Tibial artery (tissue), 4 donors: ENCODE measurements around the gene EYS.

Experiments
- DNase-seq, 2 donors: peaks; one replicate each; pipeline ENCODE4 v3.0.0-alpha.2; 2019
- H3K27ac ChIP-seq, 2 donors: fragments of 200-600 bp; sonication (generic) in 1 of 2; 1 replicate in 1 of 2; 2 replicates in 1 of 2; pipeline ENCODE4 v1.5.1; 2018 to 2019; ENCODE audit warnings: mild to moderate bottlenecking in 1 of 2
- H3K27me3 ChIP-seq, 2 donors: fragments of 200-600 bp; sonication (generic) in 1 of 2; one replicate each; pipeline versions ENCODE4 v1.5.1 to v1.6.0; 2016 to 2019
- H3K36me3 ChIP-seq, 3 donors: fragments of 200-600 bp; sonication (generic) in 2 of 3; one replicate each; pipeline ENCODE4 v1.5.1; 2016 to 2019; ENCODE audit warnings: mild to moderate bottlenecking in 2 of 3
- H3K4me1 ChIP-seq, 4 donors: fragments of 200-600 bp; sonication (generic) in 2 of 4; 1 replicate in 3 of 4; 2 replicates in 1 of 4; pipeline ENCODE4 v1.5.1; 2016 to 2019
- H3K4me3 ChIP-seq, 2 donors: fragments of 200-600 bp; sonication (generic) in 1 of 2; 1 replicate in 1 of 2; 2 replicates in 1 of 2; pipeline ENCODE4 v1.5.1; 2018 to 2019; ENCODE audit warnings: mild to moderate bottlenecking in 2 of 2
- H3K9me3 ChIP-seq, 3 donors: fragments of 200-600 bp; sonication (generic) in 1 of 3; one replicate each; pipeline ENCODE4 v1.5.1; 2016 to 2019
- CTCF ChIP-seq, 2 experiments: fragments of 200-600 bp in 1 of 2; fragments of 450-650 bp in 1 of 2; IDR thresholded peaks; one replicate each; pipeline ENCODE4 v1.5.1; 2017 to 2019; ENCODE audit warnings: antibody characterized with exemption in 2 of 2, mild to moderate bottlenecking in 1 of 2, moderate library complexity in 1 of 2
- intact Hi-C: fragments of 100-400 bp; cut with DNase I; formaldehyde crosslinking; loops from one replicate; pipeline ENCODE4 v1.15.0; 2023; ENCODE audit warnings: low total_unique reads

Gene EYS

GRCh38 chr6:64330694-64331307, 1376.2 kb downstream of the EYS start:
- H3K9me3 ChIP-seq: no peaks in the 10 kb centered on the region
- H3K27me3 ChIP-seq: no peaks in the 10 kb centered on the region
- H3K4me1 ChIP-seq: no peaks in the 10 kb centered on the region
- no peak overlapping the region for H3K27ac ChIP-seq
- TF ChIP-seq CTCF (IDR thresholded peaks at IDR 0.05): peak; percentile 26 to 30
- no peak overlapping the region for H3K4me3 ChIP-seq
- no peak for DNase-seq
- intact Hi-C loops: no loop called here
- no peaks in the 10 kb centered on the region for H3K36me3 ChIP-seq

GRCh38 chr6:64326939-64327338, 1380.1 kb downstream of the EYS start:
- H3K4me1 ChIP-seq: no peaks in the 10 kb centered on the region
- H3K27ac ChIP-seq: no peak overlapping the region
- intact Hi-C loops: no loop called here
- H3K36me3 ChIP-seq: no peaks in the 10 kb centered on the region
- H3K27me3 ChIP-seq: no peaks in the 10 kb centered on the region
- H3K9me3 ChIP-seq: no peaks in the 10 kb centered on the region
- no peak for DNase-seq
- no peak overlapping the region for H3K4me3 ChIP-seq
- no peak for TF ChIP-seq CTCF (IDR thresholded peaks at IDR 0.05)

DNA sequence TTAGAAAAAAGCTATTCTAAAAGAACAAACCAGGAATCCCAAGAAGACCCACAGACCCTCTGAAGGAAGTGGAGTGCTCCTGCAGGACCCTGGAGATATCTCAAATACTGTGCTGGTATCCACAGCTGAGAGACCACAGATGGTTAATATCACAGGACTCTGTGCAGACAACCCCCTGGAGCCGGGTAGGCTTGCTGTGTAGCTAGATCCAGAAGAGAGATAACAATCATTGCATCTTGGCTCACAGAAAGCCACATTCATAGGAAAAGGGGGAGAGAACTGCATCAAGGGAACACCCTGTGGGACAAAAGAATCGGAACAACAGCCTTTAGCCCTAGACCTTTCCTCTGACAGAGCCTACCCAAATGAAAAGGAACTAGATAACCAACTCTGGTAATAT, 1381.9 kb downstream of the EYS start:
- H3K4me1 ChIP-seq: no peaks in the 10 kb centered on the region
- H3K27ac ChIP-seq: no peak overlapping the region
- intact Hi-C loops: no loop called here
- H3K4me3 ChIP-seq: no peak overlapping the region
- no peaks in the 10 kb centered on the region for H3K27me3 ChIP-seq
- no peak for TF ChIP-seq CTCF (IDR thresholded peaks at IDR 0.05)
- H3K36me3 ChIP-seq: no peaks in the 10 kb centered on the region
- no peak for DNase-seq
- no peaks in the 10 kb centered on the region for H3K9me3 ChIP-seq

DNA sequence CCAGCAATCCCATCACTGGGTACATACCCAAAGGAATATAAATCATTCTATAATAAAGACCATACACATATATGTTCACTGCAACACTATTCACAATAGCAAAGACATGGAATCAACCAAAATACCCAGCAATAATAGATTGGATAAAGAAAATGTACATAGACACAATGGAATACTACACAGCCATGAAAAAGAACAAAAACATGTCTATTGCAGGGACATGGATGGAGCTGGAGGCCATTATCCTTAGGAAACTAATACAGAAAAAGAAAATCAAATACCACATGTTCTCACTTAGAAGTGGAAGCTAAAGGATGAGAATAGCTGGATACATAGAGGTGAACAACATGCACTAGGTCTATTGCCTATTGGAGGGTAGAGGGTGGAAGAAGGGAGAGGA, 1396.8 kb downstream of the EYS start:
- intact Hi-C loops: no loop called here
- no peak for DNase-seq
- Histone ChIP-seq H3K4me1 (no peaks in the 10 kb centered on the region), H3K9me3 (no peaks in the 10 kb centered on the region), H3K27ac (no peak overlapping the region), H3K36me3 (no peaks in the 10 kb centered on the region), H3K4me3 (no peak overlapping the region), H3K27me3 (no peaks in the 10 kb centered on the region)
- TF ChIP-seq CTCF (IDR thresholded peaks at IDR 0.05): no peak

- Histone ChIP-seq H3K4me1 (no peaks in the 10 kb centered on the region), H3K27me3 (no peaks in the 10 kb centered on the region), H3K9me3 (no peaks in the 10 kb centered on the region), H3K4me3 (no peak overlapping the region), H3K36me3 (no peaks in the 10 kb centered on the region), H3K27ac (no peak overlapping the region)
- intact Hi-C loops: no loop called here
- TF ChIP-seq CTCF (IDR thresholded peaks at IDR 0.05): no peak
- no peak for DNase-seq
Measured at GRCh38 chr6:64301307-64302236, 1405.5 kb downstream of the EYS start.
